ENCODE data around the gene MPST. TPM values are rescaled to one million over a fixed set of nuclear protein-coding genes. Genes with fewer than 3 reads are reported as not detected.

MPST gene
- total RNA-seq, 2 experiments from 2014 or later = 8.5 to 9.1 TPM

DNA sequence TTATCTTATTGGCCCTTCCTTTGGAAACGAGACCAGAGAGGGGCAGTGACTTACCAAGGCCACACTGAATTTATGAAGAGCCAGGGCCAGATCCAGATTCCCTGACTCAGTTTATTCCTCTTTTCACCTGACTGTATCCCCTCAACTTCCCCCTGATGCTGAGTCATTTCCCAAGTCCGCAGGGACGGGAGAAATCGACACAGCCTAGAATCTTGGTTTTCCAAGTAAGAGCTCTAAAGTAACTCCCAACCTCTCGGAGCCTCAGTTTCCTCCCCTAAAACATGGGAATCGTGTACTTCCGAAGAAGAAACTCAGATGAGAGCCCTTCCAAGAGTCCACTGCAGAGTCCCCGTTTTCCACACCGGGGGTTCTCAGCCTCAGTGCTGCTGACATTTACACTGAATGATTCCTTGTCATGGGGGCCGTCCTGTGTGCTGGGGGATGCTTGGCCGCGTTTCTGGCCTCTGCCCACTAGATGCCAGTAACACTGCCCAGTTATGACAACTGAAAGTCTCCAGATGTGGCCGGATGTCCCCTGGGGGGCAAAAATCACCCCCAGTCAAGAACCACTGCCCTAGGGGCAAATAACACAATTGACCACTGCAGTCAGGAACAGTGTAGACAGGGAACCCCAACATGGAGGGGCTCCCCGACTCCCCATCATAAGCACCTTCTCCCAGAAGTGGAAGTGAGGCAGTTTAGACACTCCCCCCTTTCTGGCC lies 11.2 kb downstream of the MPST start:
- ChIA-PET CTCF (interaction anchor here (1.1 to 1.5 kb wide), 3 partner anchors 9 to 16 kb away, joined by 3 to 6 read pairs (median 6); partner anchors contain the start of gene TST), POLR2A (interaction anchor here (1.2 to 2.2 kb wide), 2 partner anchors 14 to 30 kb away, joined by 3 to 9 read pairs; no protein-coding TSS in a partner anchor)
- no peak overlapping the region for H3K27ac Mint-ChIP-seq
- no peaks in the 10 kb centered on the region for H3K4me1 Mint-ChIP-seq (ENCODE audit: low read depth)
- intact Hi-C loops (cut with micrococcal nuclease) = no loop called here
- no peaks in the 10 kb centered on the region for H3K36me3 Mint-ChIP-seq (ENCODE audit: low read depth)
- DNase-seq (no peak), ATAC-seq (no peak)
- H3K27me3 Mint-ChIP-seq = no peaks in the 10 kb centered on the region
- no peak for TF ChIP-seq CTCF (IDR thresholded peaks at IDR 0.05)
- H3K4me3 Mint-ChIP-seq = no peak overlapping the region
- no peaks in the 10 kb centered on the region for H3K9me3 Mint-ChIP-seq

DNA sequence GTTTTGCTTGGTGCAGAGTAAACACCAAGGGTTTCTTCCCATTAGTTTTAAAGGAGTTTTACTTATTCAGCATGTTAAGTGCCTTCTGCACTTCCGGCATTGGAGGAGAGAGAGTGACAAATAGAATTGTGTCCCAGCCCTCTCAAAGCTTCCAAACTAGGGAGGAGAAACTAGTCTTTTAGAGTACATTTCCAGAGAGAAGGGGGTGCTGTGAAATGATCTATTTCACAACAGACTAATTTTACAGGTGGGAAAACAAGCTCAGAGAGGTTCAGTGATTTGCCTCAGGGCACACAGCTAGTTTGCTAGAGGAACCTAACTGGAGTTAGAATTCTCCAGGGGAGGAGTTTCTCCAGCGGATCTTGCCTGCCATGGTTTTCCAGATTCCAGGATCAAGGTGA lies 12.6 kb downstream of the MPST start:
- ChIA-PET CTCF (interaction anchor here (0.7 to 3.2 kb wide), 5 partner anchors 9 to 34 kb away, joined by 3 to 18 read pairs (median 3); no protein-coding TSS in a partner anchor), POLR2A (interaction anchor here (1.2 kb wide), 1 partner anchor 13 kb away, joined by 3 read pairs; the partner anchor contains the start of gene TST)
- DNase-seq = no peak
- no peak overlapping the region for H3K4me3 Mint-ChIP-seq
- no peak for TF ChIP-seq CTCF (IDR thresholded peaks at IDR 0.05)
- intact Hi-C loops (cut with micrococcal nuclease) = no loop called here
- no peaks in the 10 kb centered on the region for H3K36me3 Mint-ChIP-seq (ENCODE audit: low read depth)
- H3K27ac Mint-ChIP-seq = no peak overlapping the region
- no peak for ATAC-seq
- peaks cover 2% of the 10 kb centered on the region for H3K27me3 Mint-ChIP-seq
- no peaks in the 10 kb centered on the region for H3K9me3 Mint-ChIP-seq
- H3K4me1 Mint-ChIP-seq (ENCODE audit: low read depth) = no peaks in the 10 kb centered on the region

- ATAC-seq = no peak
- TF ChIP-seq CTCF (IDR thresholded peaks at IDR 0.05) = no peak
- intact Hi-C loops (cut with micrococcal nuclease) = no loop called here
- H3K9me3 Mint-ChIP-seq = no peaks in the 10 kb centered on the region
- no peaks in the 10 kb centered on the region for H3K4me1 Mint-ChIP-seq (ENCODE audit: low read depth)
- CTCF ChIA-PET = interaction anchor here (0.7 to 3.2 kb wide), 8 partner anchors 8 to 55 kb away, joined by 3 to 18 read pairs (median 3); no protein-coding TSS in a partner anchor
- POLR2A ChIA-PET = interaction anchor here (1.2 kb wide), 1 partner anchor 14 kb away, joined by 3 read pairs; the partner anchor contains the start of gene TST
- H3K27me3 Mint-ChIP-seq = peaks cover 4% of the 10 kb centered on the region
- no peak overlapping the region for H3K27ac Mint-ChIP-seq
- H3K4me3 Mint-ChIP-seq = no peak overlapping the region
- DNase-seq = no peak
- no peaks in the 10 kb centered on the region for H3K36me3 Mint-ChIP-seq (ENCODE audit: low read depth)
Observed at GRCh38 chr22:37032535-37033460, 13.3 kb downstream of the MPST start.

DNA sequence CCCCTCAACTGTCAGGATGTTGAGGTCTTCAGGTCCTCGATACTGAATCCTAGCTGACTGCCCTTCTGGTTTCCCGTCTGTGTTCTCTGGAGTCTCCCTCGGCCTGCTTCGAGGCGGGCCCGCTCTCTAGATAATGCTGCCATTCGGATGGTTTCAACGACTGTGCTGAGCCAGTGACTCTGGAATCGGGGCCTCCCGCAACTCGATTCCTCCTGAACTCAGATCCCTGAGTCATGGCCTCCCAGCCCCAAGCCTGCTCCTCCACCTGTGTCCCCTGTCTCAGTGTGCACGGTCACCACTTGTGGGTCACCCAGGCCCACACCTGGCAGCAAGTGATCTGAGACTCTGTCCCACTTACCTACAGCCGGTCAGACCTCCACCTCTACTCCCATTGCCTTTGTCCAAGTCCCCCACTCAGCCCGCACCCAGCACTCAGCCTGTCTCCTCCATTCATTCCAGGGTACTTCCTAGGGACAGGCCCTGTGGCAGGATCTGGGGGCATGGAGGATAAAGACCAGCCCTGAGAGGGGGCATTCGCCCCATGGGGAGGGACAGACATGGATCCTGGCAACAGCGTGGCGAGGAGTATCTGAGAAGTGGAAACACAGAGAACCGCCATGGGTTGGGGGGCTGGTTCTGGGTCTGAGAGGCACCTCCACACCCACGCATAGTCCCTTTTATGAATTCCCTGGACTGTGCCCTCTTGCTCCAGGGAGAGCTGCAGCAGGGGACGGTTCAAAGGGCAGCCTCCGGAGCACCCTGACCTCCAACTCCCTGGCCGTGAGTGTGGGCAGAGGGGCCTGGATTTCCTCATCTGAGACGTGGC lies 14.3 kb downstream of the MPST start:
- no peak for ATAC-seq

More for the DNA sequence above, 14.3 kb downstream of the MPST start:
- DNase-seq = no peak
- ChIA-PET POLR2A (no interaction called here), CTCF (interaction anchor here (0.9 to 3.2 kb wide), 4 partner anchors 12 to 56 kb away, joined by 3 to 18 read pairs (median 4); no protein-coding TSS in a partner anchor)
- Mint-ChIP-seq H3K27me3 (peaks cover 4% of the 10 kb centered on the region), H3K9me3 (no peaks in the 10 kb centered on the region), H3K4me3 (no peak overlapping the region), H3K4me1 (ENCODE audit: low read depth) (no peaks in the 10 kb centered on the region), H3K36me3 (ENCODE audit: low read depth) (no peaks in the 10 kb centered on the region), H3K27ac (no peak overlapping the region)
- intact Hi-C loops (cut with micrococcal nuclease) = no loop called here
- no peak for TF ChIP-seq CTCF (IDR thresholded peaks at IDR 0.05)

Measured in activated CD8-positive, alpha-beta T cell treated with anti-CD3 and anti-CD28 coated beads for 36 hours (primary cell).